ENCODE results near the gene KIF2C. TPM values are rescaled to one million over a fixed set of nuclear protein-coding genes. Genes with fewer than 3 reads are reported as not detected.
A peak's percentile ranks its signal among the peaks of the same experiment; 100 is the strongest.

Gene KIF2C
- total RNA-seq, 2 experiments from 2014 or later = 0.64 to 0.82 TPM

DNA sequence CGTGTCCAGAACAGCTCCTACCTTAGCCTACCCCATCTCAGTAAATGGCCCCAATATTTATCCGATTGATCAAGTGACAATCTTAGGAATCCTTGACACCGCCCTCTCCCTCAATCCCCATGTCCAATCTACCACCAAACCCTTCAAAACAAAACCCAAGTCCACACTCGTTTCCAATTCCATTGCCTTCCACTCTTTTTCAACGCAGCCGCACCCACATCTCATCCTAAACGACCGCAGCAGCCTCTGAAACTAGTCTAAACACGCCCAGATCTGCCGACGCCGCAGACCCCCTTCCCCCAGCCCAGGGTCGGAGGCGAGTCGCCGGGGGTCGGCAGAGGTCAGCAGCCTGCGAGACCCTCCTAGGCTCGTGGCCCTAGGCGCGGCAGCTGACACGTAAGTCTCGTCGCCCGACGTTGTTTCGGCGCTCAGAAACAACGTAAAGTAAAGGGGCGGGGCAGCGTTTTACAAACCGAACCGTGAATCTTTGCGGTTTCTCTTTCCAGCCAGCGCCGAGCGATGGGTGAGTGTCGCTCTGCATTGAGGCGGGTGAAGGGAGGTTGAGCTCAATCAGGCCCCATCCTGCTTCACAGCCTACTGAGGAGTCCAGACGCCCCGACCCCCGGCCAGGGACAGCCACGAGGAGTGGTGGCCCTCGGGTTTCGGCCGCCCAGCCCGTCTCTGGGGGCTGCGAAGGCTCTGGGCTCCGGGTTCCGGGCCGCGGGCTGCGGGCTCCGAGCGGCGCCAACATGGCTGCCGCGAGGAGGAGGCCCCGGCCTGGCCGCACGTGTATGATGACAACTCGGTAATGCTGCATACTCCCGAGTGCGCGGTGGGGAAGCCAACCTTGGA lies 35.7 kb downstream of the KIF2C start, which contains the start of gene RPS8:
Gene RPS8 (plus strand): TSS at position 463 of the 852 bp plus-strand sequence. CDS start 57 bp downstream, at position 520.
- H3K27me3 Mint-ChIP-seq = no peaks in the 10 kb centered on the region

DNA sequence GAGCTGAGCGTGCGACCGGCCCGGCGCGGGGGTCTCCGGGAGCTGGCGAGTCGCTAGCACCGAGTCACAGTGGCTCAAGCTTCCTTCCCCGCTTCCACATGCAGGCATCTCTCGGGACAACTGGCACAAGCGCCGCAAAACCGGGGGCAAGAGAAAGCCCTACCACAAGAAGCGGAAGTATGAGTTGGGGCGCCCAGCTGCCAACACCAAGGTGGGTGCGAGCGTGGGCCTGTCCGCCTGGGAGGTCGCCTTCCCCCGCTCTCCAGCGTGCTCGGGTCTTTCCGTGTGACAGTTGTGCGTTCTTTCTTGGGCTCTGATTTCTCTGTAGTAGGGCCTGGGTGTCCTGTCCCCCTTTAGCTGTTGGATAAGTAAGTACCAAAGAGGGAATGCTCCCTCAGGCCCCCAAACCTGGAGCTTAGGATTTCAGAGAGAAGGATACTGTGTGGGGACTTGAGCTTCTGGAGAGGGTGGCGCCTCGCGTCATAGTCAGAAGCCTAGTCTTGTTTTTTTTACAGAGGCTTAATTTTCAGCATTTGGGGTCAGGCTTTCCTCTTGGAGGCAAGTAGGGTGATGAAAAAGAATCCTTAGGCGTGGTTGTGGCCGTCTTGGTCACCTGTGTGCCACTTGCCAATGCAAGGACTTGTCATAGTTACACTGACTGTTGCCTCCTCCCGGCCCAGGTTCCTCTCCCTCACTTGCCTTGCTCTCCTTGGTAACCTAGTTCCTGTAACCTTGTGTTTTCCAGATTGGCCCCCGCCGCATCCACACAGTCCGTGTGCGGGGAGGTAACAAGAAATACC lies 36.5 kb downstream of the KIF2C start:
- no peaks in the 10 kb centered on the region for H3K27me3 ChIP-seq (ENCODE audit: control insufficient read depth in 1 of 2, insufficient read depth in 2 of 2, low read length in 2 of 2)
- peak overlapping the region; percentile 77 for H3K4me3 ChIP-seq (ENCODE audit: low read length)
- Mint-ChIP-seq H3K27me3 (no peaks in the 10 kb centered on the region), H3K4me1 (ENCODE audit: low read depth) (peaks cover 54% of the 10 kb centered on the region), H3K9me3 (no peaks in the 10 kb centered on the region), H3K27ac (peak overlapping the region; percentile 89), H3K36me3 (ENCODE audit: low read depth) (peaks cover 51% of the 10 kb centered on the region), H3K4me3 (peak overlapping the region; percentile 90)
- peak overlapping the region; percentile 91 for H3K27ac ChIP-seq (ENCODE audit: low read depth in 1 of 2, low read length in 2 of 2)
- no peaks in the 10 kb centered on the region for H3K9me3 ChIP-seq (ENCODE audit: control insufficient read depth in 1 of 2, insufficient read depth in 1 of 2, low read length in 2 of 2)
- peak in 8 of 14 experiments; percentile 20 to 64 (median 27) for DNase-seq
- H3K36me3 ChIP-seq (ENCODE audit: insufficient read depth, low read length) = peaks cover 45% of the 10 kb centered on the region
- ChIA-PET CTCF (interaction anchor here (1.3 to 3.8 kb wide), 5 partner anchors 9 to 47 kb away, joined by 8 to 20 read pairs (median 11); partner anchors contain the start of genes PLK3 and RNU5D-1), POLR2A (interaction anchor here (0.7 to 4.5 kb wide), 31 partner anchors 9 to 910 kb away, joined by 3 to 65 read pairs (median 6); partner anchors contain the start of genes BEST4, BTBD19, CCDC163 and DYNLT4)
- intact Hi-C loops (cut with DNase I, micrococcal nuclease) = loop anchor here (1.0 to 10.0 kb wide), 9 partner anchors 35 to 719 kb away; partner anchors contain the start of genes RNU5D-1 (in 2 of the 2), ARMH1 (in 1 of the 2), EIF2B3 (in 1 of the 2) and MUTYH (in 1 of the 2)
- TF ChIP-seq, protein P1, sequence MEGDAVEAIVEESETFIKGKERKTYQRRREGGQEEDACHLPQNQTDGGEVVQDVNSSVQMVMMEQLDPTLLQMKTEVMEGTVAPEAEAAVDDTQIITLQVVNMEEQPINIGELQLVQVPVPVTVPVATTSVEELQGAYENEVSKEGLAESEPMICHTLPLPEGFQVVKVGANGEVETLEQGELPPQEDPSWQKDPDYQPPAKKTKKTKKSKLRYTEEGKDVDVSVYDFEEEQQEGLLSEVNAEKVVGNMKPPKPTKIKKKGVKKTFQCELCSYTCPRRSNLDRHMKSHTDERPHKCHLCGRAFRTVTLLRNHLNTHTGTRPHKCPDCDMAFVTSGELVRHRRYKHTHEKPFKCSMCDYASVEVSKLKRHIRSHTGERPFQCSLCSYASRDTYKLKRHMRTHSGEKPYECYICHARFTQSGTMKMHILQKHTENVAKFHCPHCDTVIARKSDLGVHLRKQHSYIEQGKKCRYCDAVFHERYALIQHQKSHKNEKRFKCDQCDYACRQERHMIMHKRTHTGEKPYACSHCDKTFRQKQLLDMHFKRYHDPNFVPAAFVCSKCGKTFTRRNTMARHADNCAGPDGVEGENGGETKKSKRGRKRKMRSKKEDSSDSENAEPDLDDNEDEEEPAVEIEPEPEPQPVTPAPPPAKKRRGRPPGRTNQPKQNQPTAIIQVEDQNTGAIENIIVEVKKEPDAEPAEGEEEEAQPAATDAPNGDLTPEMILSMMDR (IDR thresholded peaks at IDR 0.05) = no peak
- peaks cover 33% of the 10 kb centered on the region for H3K4me1 ChIP-seq (ENCODE audit: insufficient read depth, low read length)
- ATAC-seq (ENCODE audit: poor library complexity) = peak; percentile 17

More for the DNA sequence above, 35.7 kb downstream of the KIF2C start, which contains the start of gene RPS8:
- Histone ChIP-seq H3K4me1 (ENCODE audit: insufficient read depth, low read length) (peaks cover 33% of the 10 kb centered on the region), H3K27me3 (ENCODE audit: control insufficient read depth in 1 of 2, insufficient read depth in 2 of 2, low read length in 2 of 2) (no peaks in the 10 kb centered on the region), H3K36me3 (ENCODE audit: insufficient read depth, low read length) (peaks cover 37% of the 10 kb centered on the region), H3K9me3 (ENCODE audit: control insufficient read depth in 1 of 2, insufficient read depth in 1 of 2, low read length in 2 of 2) (no peaks in the 10 kb centered on the region), H3K27ac (ENCODE audit: low read depth in 1 of 2, low read length in 2 of 2) (peak within 1 kb of the TSS; percentile 91), H3K4me3 (ENCODE audit: low read length) (peak within 1 kb of the TSS; percentile 77)
- H3K4me1 Mint-ChIP-seq (ENCODE audit: low read depth) = peaks cover 54% of the 10 kb centered on the region
- peaks cover 43% of the 10 kb centered on the region for H3K36me3 Mint-ChIP-seq (ENCODE audit: low read depth)
- ChIA-PET POLR2A (interaction anchor here (0.8 to 4.5 kb wide), 33 partner anchors 9 to 911 kb away, joined by 3 to 65 read pairs (median 6); partner anchors contain the start of genes AKR1A1, BEST4, BTBD19 and CCDC163), CTCF (interaction anchor here (1.3 to 3.8 kb wide), 5 partner anchors 10 to 46 kb away, joined by 8 to 20 read pairs (median 11); partner anchors contain the start of genes PLK3 and RNU5D-1)
- peak; percentile 83 for ATAC-seq (ENCODE audit: poor library complexity)
- TF ChIP-seq, protein P1 (IDR thresholded peaks at IDR 0.05) = no peak
- intact Hi-C loops (cut with DNase I, micrococcal nuclease) = loop anchor here (1.0 to 10.0 kb wide), 7 partner anchors 43 to 719 kb away; partner anchors contain the start of genes RNU5D-1 (in 2 of the 2), ARMH1 (in 1 of the 2), EIF2B3 (in 1 of the 2) and MUTYH (in 1 of the 2)
- H3K4me3 Mint-ChIP-seq = peak within 1 kb of the TSS; percentile 90
- peak within 1 kb of the TSS; percentile 89 for H3K27ac Mint-ChIP-seq
- peak; percentile 82 to 95 (median 86) for DNase-seq
- no peaks in the 10 kb centered on the region for H3K9me3 Mint-ChIP-seq
